Glomerular visceral epithelial cell (primary cell): ENCODE measurements around the gene UNC79.

ENCODE experiments used
- DNase-seq: peaks from one replicate; pipeline ENCODE4 v3.0.0-alpha.2; 2016; ENCODE audit errors: extremely low spot score

UNC79 gene

DNA sequence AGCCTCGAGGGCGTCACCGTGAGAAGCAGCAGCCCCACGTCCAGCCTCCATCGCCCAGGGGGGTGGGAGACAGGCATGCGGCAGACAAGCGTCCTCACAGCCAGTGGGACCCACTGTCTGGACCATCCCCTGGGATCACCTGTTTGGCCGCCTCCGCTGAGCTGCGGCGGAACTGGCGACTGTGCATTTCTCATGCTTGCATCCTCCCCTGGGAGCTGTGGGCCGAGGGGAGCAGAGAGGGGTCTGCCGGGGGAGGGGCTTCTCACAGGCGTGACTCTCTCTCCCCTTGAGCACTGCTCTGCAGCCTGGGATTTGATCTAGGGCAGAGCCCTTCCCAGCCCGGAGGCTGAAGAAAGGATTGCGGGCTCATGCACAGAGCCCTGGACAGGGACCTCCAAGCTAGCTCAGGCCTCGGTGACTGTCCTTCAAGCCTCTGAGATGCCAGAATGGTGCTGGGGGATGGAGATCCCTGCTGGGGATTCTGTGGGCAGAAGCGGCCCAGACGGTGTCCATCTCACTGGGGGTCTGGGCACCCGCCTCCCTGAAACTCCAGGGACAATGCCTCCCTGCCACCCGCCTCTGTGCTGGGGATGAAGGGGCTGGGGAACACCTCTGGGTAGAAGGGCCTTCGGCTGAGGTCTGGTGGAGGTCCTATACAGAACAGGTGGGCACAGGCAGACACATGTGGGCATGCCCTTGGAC, 296.5 kb downstream of the UNC79 start:
- DNase-seq = no peak

DNA sequence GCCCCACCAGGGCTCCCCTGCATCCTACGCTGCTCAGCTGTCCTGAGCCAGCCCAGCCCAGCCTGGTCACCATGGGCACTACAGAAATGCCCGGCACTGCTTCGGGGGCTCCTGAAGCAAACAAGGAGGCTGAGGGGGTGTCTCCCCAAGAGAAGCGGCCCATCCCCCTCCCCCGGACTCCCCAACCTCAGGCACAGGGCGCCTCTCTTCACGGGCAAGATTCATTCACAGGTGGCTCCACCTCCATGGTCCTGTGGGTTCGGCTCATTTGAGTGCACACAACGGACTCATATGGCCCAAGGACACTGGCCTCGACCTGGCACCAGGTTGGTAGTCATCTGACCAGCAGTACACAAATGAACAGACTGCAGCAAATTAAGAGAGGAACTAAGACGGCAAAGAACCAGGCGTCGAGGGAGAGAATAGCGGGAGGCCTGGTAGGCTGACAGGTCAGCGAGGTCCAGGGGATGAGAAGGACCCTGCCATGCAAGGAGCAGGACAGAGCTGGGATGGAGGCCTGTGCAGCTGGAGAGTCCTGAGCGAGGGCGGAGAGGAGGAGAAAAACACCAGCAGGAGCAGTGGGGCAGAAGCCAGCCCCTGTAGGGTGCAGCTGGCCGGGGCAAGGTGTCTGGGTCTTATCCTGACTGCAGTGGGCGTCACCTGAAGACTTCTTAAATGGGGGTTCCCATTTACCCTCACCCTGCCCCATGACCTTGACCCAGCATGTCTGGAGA, 297.3 kb downstream of the UNC79 start:
- DNase-seq = no peak

DNA sequence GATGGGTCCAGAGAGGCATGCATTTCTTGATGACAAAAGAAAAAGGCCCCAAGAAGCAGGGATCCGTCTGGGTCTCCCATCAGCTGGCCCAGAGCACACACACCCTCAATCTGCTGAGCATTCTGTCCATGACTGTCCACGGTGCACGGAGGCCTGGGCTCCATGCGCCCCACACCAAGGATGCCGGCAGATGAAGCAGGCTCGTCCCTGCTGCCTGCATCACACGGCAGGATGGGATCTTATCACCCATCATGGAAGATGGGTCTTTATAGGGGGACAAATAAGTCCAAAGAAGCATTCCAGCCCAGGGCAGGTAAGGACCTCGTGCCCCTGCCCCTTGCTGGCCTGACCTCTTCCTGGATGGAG, 297.9 kb downstream of the UNC79 start:
- no peak for DNase-seq

DNA sequence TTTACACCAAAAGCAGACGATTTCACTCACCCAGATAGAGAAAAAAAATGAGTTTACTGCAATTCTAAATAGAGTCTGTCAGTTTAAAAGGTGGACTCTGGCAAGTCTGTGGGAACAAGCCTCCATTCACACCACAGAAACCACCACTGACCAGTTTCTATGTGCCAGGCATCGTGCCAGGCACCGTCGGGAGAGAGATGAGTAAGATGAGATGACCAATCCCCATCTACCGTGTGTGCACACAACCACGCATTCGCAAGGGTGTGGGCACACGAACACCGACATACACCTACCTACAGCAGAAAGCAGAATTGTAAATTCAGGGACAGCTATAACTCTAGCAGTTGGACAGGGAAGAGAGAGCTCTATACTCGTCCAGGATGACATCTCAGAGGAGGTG, 299.3 kb downstream of the UNC79 start:
- DNase-seq = peak; percentile 5

DNA sequence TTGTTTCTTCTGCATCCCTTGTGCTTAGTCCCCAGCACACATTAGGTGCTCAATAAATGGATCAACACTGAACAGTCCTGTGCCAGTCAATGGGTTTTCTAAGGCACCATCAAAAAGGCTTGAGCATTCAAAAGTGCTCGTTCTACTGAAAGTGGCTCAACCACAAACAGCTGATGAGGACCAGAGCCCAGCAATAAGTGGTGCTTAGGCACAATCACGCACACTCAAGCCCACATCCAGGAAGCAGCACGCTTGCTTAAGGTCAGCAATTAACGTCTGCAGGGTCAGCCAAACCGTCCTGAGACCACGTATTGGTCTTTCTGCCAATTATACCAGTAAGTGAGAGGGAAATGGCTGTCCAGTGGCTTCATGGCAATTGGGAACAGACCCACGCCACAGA, 301.0 kb downstream of the UNC79 start:
- DNase-seq = no peak

DNA sequence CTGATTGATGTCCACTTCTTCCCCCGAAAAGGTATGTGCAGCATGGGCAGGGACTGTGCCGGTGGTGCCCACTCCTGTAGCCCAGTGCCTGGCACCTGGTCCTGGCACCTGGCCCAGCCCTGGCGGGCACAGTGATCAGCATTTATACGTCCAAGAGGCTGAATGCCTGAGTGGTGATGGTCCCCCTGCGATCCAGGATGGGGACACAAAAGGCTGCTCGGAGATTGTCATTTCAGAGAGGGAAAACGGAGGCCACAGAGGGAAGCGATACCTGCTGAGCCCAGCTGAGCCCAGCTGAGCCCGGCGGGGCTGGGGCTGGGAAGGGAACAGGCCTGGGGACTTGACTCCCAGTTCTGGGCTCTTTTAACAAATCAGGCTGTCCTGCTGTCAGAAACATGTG, 301.8 kb downstream of the UNC79 start:
- no peak for DNase-seq

DNA sequence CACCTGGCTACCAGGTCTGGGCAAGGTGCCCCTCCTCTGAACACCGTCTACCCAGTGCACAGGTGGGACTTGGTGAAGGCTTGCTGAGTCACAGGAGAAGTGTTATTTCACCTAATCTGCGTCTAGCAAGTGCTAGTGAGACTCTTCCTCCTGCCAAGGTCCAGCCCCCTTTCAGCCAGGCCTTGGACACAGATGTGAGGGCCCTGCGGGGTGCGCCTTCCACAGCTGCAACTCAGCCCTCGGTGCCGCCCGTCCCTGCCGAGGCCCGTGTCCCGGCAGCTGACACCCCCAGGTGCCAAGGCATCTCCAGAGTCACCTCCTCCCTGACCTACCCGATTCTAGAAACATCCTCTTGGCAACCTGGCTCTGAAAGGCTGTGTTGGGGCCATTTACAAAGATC, 302.5 kb downstream of the UNC79 start:
- DNase-seq = no peak

DNA sequence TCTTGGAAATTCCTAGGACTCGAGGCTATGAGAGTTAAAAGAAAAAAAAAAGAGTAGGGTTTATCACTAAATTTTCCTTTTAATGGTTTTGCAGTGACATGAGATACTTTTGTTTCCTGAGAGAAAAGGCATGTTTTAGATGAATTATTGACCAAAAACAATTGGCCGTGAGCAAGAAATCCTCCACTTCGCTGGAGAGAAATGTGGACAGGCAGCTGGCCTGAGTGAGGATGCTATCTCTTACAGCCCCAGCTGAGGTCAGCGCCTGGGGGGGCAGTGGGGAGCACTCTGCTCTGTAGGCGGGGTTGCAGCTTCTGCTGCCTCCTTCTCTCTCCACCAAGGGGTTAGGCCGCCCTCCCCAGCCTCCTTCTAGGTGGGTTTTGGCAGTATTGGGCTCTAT, 302.9 kb downstream of the UNC79 start:
- DNase-seq = no peak

DNA sequence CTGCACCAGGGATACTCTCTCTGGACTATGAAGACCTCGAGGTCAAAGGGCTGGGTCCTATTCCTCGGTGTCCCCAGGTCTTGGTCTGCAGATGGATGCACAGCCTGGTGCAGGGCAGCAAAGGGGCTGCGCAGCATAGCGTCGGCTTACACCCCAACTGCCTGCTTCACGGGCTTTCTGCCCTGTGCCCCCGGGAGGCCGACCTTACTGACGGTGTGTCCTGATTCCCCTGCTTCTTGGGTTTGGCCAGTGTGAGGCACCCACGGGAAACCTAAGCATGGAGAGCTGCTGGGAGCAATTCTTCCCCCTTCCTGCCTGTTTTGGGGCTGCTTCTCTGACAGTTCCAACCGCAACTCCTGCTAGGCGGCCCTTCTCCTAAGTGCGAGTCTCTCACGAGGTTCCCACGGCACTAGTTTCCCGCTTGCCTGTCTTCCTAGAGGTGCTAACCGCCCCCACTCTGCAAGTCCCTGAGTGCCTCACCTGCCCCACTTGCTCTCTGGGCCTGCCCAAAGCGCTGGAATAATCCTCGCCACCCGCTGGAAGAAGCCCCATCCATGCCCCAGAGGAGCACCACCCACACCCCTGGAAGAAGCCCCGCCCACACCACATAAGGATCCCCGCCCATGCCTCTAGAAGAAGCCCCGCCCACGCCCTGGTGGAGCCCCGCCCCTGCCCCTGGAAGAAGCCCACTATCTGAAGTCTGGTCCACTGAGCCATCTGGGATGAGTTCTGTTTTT, 303.5 kb downstream of the UNC79 start:
- no peak for DNase-seq

DNA sequence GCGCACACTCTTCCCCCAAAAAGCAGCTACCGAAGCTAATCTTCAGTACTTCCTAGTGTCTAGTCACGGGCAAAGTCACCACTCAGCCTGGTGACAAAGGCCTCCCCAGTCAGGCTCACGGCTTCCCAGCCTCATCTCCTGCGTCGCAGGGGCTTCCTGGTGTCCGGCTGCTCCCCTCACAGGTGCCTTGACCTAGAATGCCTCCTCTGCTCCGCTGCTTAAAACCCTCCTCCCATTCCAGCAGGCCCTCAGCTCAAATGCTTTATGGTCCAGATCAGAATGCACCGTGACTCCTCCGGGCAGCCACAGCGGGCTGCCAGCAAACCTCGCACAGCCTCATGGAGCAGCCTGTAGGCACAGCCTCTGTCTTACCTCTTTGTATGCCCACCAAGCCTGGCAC, 304.5 kb downstream of the UNC79 start:
- DNase-seq = no peak

DNA sequence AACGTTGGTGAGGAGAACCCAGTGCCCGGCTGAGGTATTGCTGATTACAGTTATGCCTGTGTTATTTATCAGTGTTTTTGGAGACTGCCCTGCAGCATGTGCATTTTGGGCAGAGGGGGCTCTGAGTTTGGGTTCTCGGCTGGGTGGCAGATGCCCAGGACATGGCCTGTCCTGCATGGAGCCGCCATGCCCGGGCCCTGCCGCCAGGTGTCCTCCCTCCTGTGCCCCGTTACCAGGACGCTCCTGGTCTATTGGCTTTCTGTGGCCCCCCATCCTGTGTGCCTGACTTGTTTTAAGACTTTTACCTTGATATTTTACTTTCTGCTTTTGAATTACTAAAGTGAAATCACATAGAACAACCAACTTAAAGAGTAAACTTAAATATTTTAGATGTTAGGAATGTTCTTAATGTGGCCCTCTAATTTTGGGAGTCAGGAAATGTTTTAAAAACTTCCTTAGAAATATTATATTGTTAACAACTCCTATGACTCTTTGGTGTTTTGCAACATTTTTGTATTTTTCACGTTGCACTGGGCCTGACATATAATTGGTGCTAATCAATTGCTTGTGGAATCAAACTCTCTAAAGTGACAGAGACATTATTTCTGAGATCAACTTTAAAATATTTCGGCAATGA, 305.8 kb downstream of the UNC79 start:
- no peak for DNase-seq

DNA sequence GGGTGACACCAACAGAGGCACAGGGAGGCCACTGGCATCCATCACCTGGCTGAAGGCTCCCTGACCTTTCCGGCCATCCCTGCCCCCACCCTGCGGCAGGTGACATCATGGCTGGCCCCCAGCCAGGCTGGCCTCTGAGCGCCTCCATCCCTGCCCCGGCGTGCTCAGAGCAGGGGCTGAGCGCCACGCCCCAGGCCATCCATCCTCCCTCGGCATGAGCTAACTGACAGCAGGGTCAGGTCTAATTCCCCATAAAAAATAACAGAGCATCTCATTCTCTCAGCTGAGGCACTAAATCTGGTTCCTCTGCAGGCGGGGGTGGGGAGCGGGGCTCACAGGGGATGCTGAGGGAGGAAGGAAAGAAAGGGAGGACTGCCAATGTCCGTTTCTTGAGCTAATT, 306.9 kb downstream of the UNC79 start:
- no peak for DNase-seq

DNA sequence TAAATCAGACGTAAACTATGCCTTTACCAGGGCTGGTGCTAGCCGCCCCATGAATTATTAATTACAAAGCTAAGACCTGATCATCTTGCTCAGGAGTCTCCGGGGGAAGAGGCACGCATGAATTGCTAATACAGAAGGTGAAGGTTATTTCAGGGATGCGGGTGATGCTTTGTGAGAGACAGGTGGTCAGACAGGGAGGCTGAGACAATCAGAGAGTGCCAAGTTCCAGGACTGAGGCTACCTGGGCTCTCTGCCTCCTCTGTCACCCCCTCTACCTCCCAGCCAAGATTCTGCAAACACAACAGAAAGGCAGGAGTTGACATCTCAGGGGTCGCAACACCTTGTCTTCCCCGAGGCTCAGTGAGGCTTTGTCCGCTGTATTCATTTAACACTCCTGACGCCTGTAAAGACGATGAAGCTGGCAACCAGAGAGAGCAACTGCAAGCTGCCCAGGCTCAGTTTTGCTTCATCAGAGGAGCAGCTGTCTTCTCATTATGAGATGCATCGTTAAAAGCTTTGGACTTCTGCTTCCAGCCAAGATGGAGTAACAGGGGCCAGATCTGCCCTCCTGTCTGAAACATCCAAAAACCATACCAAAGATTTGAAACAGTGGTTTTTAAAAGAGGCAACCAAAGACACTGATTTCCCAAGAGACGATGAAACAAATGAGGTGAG, 311.0 kb downstream of the UNC79 start:
- no peak for DNase-seq

DNA sequence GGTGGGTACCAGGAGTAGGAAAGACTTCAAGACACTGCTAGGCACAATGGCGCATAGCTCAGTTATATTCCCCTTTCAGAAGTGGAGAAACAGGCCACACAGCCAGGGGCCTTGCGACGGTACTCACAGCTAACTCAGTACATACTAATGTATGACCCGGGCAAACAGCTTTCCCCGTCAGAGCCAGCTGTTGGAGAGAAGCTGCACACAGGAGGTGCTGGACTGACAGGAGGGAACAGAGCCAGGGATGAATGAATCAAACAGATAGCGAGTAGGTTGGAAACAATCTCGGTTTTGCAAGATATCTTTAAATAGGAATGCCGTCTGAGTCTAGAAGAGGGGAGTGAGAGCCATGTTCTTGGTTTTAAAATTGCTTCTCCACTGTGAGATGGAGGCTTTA, 312.0 kb downstream of the UNC79 start:
- DNase-seq = no peak

DNA sequence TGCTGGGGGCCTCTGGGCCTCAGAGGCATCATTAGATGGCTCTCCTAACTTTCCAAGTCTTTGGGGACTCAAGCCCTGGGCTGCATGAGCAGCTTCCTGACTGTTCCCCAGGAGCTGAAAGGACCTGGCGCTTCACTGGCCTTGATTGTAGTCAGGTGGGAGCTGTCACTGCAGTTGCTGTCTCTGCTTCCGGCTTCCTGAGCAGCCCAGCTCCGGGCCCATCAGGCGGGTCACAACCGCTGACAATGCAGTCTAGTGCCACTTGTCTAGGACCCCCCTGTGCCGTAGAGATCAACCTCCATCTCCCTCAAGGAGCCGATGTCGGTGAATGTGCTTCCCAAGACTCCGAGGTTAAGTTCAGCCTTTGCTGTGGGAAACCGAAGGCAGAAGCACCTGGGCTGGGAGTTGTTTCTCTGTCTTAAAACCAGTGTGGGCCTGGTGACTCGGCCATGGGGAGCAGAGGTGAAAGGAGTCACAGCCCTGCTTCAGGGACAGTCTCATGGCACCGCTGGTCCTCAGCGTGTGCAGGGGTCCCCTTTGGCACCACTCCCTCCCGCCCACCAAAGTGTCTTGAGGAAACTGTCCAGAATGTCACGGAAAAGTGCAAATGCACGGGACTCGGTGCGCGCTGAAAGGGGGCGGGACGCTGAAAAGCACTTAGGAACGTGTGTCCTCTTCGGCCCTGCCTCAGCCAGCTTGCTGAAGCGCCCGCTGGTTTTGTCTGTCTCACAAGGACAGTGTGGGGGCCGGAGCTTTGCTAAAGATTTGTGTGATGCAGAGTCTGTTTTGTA, 312.7 kb downstream of the UNC79 start:
- DNase-seq = no peak

DNA sequence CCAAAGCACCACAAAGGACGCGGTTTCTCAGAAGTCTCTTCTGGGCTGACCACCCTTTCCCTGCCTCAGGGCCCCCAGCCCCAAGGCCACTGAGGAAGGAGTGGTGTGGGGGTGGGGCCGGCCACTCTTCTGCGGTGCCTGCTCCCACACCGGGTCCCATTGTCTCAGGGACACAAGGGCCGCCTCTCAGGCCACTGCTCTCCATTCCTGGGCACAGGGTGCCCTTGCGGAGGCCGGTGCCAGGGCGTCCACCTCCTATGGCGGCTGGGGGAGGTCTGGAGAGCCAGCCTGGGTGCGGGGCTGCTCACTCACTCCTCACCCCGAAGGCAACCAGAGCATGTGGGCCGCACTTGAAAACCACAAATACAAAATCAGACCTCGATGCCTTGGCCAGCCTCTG, 313.4 kb downstream of the UNC79 start:
- DNase-seq = no peak

DNA sequence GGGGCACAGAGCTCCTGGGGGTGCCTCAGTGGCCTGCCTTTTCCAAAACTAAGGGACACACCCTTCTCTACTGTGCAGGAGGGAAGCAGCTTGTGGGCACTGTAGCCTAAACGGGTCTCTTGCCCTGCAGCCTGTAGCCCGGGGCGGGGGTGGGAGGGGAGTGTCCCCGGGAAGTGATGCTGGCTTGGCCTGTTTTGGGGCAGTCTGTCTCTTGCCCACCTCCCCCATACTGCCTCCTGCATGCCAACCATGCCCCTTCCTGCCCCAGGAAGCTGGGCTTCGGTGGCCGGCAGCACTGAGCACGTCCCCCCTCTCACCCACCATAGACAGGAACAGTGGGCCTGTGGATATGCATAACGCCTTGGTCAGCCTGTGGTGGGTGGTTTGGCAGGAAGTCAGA, 314.1 kb downstream of the UNC79 start:
- no peak for DNase-seq

DNA sequence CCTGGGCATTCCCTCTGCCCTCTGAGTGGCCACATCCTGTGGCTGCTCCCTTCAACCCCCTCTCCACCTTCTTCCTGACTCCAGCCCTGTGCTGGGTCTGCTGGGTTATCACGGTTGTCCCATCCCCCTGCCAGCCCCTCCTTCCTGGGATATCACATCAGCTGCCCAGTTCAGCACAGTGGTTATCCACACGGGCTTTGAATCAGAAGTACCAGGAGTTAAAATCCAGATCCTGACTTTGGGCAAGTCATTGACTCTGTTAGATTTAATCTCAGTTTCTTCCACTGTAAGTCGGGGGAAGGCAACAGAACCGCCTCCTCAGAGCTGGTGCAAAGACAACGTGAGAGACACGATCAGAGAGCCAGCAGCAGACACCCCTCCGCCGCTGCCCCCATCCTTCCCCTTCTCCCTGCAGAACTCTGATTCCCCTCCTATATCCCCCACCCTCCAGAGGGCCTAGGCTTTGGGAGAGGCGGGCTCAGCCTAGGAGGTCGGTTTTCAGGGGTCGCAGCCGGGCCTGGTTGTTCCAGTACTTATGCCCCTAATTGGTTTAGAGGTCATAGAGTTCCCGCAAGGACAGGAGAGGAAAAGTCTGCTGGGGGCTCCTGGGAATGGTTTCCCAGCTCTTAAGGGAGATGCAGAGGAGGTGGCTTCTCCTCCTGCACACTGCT, 315.0 kb downstream of the UNC79 start:
- DNase-seq = no peak

DNA sequence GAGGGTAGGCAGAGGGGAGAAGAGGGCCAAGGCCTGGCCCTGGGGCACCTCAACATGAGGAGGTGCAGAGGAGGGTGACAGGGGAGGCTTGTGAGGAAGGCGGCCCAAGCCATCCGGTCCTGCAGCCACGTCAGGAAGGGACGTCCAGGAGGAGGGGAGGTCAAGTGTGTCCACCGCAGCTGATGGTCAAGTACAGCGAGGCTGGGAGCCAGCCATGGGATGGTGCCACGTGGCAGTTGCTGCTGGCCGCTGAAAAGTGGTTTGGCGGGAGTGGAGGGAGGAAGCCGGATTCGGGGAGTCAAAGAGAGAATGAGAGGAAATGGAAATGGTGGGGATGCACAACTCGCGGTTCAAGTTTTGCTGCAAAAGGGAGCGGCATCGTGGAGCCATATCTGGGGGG, 316.4 kb downstream of the UNC79 start:
- DNase-seq = no peak

DNA sequence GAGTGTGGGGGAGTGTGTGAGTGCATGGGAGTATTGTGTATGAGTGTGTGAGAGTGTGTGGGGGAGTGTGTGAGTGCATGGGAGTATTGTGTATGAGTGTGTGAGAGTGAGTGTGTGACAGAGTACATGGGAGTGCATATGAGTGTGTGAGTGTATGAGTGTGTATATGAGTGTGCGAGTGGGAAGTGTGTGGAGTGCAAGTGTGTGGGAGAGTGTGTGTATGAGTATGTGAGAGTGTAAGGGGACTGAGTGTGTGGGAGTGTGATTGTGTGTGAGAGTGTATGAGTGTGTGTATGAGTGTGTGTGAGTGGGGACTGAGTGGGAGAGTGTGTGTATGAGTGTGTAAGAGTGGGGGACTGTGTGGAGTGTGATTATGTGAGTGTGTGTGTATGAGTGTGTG, 316.8 kb downstream of the UNC79 start:
- DNase-seq = no peak
